Left ventricle myocardium superior (tissue), 1 donor: Measurements from ENCODE around the gene NAPB. TPM values are rescaled to one million over a fixed set of nuclear protein-coding genes. Genes with fewer than 3 reads are reported as not detected.
A peak's percentile ranks its signal among the peaks of the same experiment; 100 is the strongest.

ENCODE experiments used
- ATAC-seq: fragments of 200-7000 bp; cut with Tn5 transposase; one replicate; pipeline ENCODE4 v1.9.1; 2020; ENCODE audit warnings: mild to moderate bottlenecking, moderate library complexity
- DNase-seq: peaks from one replicate; pipeline ENCODE4 v3.0.0-alpha.2; 2020
- intact Hi-C: fragments of 100-400 bp; cut with micrococcal nuclease; formaldehyde crosslinking; loops from one replicate; pipeline ENCODE4 v1.11.0; 2022
- total RNA-seq: library from RNA; stranded (reverse); fragmentation: NEBNext Ultra II Directional; extraction: Animal tissue kit (Norgen Biotek cat#: 25700); gene quantifications from one replicate; pipeline ENCODE4 v1.2.1, GENCODE V29; 2021
- donor health status: DM: no; HTN: yes; CAD: no; lungs with severe emphysema.

NAPB gene
- total RNA-seq, 1 donor from 2014 or later, result 6.0 TPM

- no peak for ATAC-seq
- intact Hi-C loops, result no loop called here
- DNase-seq, result no peak
Observed at GRCh38 chr20:23379772-23380171, 41.5 kb downstream of the NAPB start.

- DNase-seq (no peak), ATAC-seq (no peak)
- intact Hi-C loops, result no loop called here
Observed at GRCh38 chr20:23375827-23376226, 45.5 kb downstream of the NAPB start.

- ATAC-seq (peak; percentile 36), DNase-seq (no peak)
- intact Hi-C loops, result no loop called here
Observed at GRCh38 chr20:23374441-23374840, 46.8 kb downstream of the NAPB start.

GRCh38 chr20:23371496-23371895 is 49.8 kb downstream of the NAPB start:
- no peak for DNase-seq
- no peak for ATAC-seq
- intact Hi-C loops, result no loop called here

GRCh38 chr20:23370873-23371272 is 50.4 kb downstream of the NAPB start:
- intact Hi-C loops, result no loop called here

GRCh38 chr20:23370274-23370673 is 51.0 kb downstream of the NAPB start:
- no peak for ATAC-seq

More at GRCh38 chr20:23370873-23371272, 50.4 kb downstream of the NAPB start:
- DNase-seq (no peak), ATAC-seq (no peak)

GRCh38 chr20:23369072-23369823 is 52.0 kb downstream of the NAPB start:
- no peak for ATAC-seq
- intact Hi-C loops, result loop anchor here (10.0 kb wide), 1 partner anchor 46 kb away; no protein-coding TSS in a partner anchor
- no peak for DNase-seq

More at GRCh38 chr20:23370274-23370673, 51.0 kb downstream of the NAPB start:
- no peak for DNase-seq
- intact Hi-C loops, result no loop called here

- DNase-seq (no peak), ATAC-seq (no peak)
- intact Hi-C loops, result loop anchor here (10.0 kb wide), 1 partner anchor 46 kb away; no protein-coding TSS in a partner anchor
Observed at GRCh38 chr20:23368316-23369071, 52.8 kb downstream of the NAPB start.

GRCh38 chr20:23367770-23368169 is 53.5 kb downstream of the NAPB start:
- DNase-seq (no peak), ATAC-seq (no peak)
- intact Hi-C loops, result loop anchor here (10.0 kb wide), 1 partner anchor 47 kb away; no protein-coding TSS in a partner anchor

GRCh38 chr20:23366384-23366783 is 54.9 kb downstream of the NAPB start:
- ATAC-seq (no peak), DNase-seq (no peak)
- intact Hi-C loops, result loop anchor here (10.0 kb wide), 1 partner anchor 48 kb away; no protein-coding TSS in a partner anchor

GRCh38 chr20:23365390-23366165 is 55.7 kb downstream of the NAPB start:
- ATAC-seq, result no peak
- intact Hi-C loops, result loop anchor here (10.0 kb wide), 1 partner anchor 49 kb away; no protein-coding TSS in a partner anchor
- DNase-seq, result peak; percentile 34

- intact Hi-C loops, result loop anchor here (10.0 kb wide), 1 partner anchor 52 kb away; no protein-coding TSS in a partner anchor
- peak; percentile 51 for ATAC-seq
- DNase-seq, result peak; percentile 87
Observed at GRCh38 chr20:23363257-23363649, 58.0 kb downstream of the NAPB start.

- DNase-seq, result peak; percentile 73
- ATAC-seq, result peak; percentile 13
- intact Hi-C loops, result loop anchor here (10.0 kb wide), 1 partner anchor 52 kb away; no protein-coding TSS in a partner anchor
Observed at GRCh38 chr20:23362392-23363256, 58.7 kb downstream of the NAPB start.

- peak; percentile 99 for DNase-seq
- intact Hi-C loops, result loop anchor here (10.0 kb wide), 1 partner anchor 53 kb away; no protein-coding TSS in a partner anchor
- ATAC-seq, result peak; percentile 89
Observed at GRCh38 chr20:23361476-23362391, 59.6 kb downstream of the NAPB start, which contains the start of gene GZF1. Gene GZF1 (plus strand): TSS chr20:23362182. CDS start chr20:23364384, 2,202 bp downstream.

- DNase-seq, result no peak
Observed at GRCh38 chr20:23361119-23361475, 60.2 kb downstream of the NAPB start.

GRCh38 chr20:23360531-23360930 is 60.8 kb downstream of the NAPB start:
- DNase-seq (no peak), ATAC-seq (no peak)
- intact Hi-C loops, result loop anchor here (10.0 kb wide), 1 partner anchor 54 kb away; no protein-coding TSS in a partner anchor

More at GRCh38 chr20:23361119-23361475, 60.2 kb downstream of the NAPB start:
- no peak for ATAC-seq
- intact Hi-C loops, result loop anchor here (10.0 kb wide), 1 partner anchor 54 kb away; no protein-coding TSS in a partner anchor
